Activated T-helper 9 cell treated with anti-CD3 and anti-CD28 coated beads, Interleukin-2, amount 50 U/mL, for 16 hours (primary cell): Measurements from ENCODE around the gene PAK5.

Experiments
- DNase-seq: peaks from one replicate; pipeline ENCODE4 v3.0.0-alpha.2; 2020; ENCODE audit warnings: low read depth

PAK5 gene

DNA sequence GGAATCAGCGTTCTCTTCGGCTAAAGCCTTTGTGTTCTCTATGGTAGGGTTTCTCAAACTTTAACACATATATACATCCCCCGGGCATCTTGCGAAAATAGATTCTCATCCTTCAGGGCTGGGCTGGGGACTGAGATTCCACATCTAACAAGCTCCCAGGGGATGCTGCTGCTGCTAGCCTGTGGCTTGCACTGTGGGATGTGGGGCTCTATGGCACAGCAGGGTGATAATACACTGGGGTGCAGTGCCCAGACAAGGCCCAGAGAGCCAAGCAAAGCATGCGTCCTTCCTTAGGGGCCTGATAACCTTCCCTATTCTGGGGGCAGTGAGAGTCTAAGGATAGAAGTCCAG, 222.4 kb downstream of the PAK5 start:
- no peak for DNase-seq

DNA sequence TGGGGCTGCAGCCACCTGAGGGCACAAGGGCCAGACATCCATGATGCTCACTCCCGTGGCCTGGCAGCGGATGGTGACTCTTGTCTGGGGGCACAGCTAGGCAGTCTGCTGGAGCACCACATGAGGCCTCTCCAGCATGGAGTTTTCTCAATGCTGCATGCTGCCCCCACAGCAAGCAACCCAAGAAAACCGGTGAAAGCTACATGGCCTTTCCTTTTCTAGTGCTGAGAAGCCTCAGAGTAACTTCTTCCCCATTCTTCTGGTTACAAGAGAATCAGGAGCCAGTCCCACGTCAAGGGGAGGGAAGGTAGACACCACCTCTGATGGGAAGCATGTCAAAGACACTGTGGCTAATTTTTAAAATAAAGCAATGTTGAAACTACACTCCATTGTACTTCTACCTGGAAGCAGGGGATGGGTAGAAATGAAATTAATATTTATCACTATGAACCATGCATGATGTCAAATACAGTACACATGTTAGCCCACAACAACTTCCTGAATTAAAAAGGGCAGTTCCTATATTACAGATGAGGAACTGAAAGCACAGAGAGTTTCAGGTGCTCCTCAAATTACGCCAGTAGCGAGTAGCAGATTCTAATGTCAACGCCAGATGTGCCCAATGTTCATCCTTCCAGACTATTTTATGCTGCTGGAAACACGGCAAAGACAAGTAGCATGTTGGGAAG, 223.0 kb downstream of the PAK5 start:
- no peak for DNase-seq

DNA sequence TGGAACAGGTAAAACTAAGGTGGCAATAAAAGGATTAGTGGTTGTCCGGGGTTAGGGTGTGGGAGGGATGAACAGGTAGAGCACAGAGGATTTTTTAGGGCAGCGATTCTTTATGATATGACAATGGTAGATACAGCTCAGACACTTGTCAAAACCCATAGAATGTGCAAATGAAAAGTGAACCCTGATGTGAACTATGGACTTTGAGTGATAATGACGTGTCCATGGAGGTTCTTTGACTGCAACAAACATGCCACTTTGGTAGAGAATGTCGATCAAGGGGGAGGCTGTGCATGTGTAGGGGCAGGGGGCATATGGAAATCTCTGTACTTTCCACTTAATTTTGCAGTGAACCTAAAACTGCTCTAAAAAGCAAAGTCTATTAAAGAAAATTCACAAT, 223.8 kb downstream of the PAK5 start:
- no peak for DNase-seq

DNA sequence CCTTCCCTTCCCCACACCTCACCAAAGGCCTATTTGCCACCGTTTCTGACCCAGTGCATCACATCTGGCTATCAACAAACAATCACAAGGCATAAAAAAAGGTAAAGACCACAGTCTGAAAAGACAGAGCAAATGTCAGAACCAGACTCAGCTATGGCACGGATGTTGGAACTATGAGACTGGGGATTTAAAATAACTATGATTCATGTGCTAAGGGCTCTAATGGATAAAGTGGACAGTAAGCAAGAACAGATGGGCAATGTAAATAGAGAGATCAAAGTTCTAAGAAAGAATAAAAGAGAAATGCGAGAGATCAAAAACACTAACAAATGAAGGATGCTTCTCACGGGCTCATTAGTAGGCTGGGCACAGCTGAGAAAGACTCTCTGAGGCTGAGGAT, 225.0 kb downstream of the PAK5 start:
- DNase-seq = no peak

DNA sequence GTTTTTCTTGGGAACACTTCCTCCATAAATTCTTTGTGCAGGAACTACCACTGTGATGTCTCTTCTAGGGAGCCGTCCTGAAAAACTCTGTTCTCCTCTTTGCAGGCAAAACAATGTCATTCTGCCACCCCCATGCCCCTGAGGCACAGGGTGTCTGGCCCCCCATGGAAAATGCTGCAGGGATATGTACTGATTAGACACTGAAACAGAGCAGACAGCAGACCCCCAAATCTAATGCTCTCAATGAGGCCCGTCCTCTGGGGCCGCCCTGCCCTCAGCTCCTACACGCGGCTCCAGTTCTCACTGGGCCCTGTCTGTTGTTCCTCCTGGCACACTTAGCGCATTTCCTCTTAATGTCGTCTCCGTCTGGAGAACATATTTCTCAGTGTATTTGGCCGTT, 227.0 kb downstream of the PAK5 start:
- DNase-seq = no peak

DNA sequence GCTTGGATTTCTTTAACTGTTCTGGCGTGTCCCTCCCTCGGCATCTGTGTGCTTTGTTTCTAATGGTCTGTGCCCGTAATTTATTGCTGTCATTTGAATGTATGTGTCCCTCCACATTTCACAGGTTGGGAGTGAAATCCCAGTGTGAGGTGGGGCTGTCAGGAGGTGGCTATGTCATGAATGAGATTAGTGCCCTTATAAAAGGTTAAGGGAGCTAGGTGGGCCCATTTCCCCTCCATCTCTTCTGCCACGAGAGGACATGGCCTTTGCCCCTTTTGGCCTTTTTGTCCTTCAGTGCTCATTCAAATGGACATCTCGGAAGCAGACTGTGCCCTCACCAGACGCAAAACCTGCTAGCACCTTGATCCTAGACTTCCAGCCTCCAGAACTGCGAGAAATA, 228.2 kb downstream of the PAK5 start:
- DNase-seq = no peak

DNA sequence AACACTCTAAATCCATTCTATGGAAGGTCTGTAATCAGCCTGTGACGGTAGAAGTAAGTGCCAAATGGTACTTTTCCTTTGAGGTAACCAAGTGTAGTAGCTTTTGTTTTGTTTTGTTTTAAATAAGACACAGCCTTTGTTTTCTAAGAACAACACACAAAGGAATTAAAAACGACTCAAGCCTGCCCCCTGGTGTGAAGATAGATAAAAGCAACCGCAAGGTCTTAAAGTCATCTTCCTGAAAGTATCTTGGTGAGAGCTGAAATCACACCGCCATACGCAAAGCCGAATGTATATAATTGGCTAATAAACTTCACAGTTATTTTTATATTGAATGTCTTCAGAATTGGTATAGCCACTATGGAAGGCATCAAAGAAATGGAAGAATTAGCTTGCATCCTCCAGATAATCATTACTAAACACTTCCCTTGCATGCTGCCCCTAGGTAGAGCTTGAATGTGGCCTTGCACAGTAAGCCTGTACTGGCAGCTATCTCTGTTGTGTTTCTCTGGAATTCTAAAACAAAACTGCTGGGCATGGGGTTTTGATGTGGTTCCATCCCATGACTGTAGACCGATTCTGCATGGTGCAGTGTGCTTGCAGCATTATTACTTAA, 228.9 kb downstream of the PAK5 start:
- no peak for DNase-seq

DNA sequence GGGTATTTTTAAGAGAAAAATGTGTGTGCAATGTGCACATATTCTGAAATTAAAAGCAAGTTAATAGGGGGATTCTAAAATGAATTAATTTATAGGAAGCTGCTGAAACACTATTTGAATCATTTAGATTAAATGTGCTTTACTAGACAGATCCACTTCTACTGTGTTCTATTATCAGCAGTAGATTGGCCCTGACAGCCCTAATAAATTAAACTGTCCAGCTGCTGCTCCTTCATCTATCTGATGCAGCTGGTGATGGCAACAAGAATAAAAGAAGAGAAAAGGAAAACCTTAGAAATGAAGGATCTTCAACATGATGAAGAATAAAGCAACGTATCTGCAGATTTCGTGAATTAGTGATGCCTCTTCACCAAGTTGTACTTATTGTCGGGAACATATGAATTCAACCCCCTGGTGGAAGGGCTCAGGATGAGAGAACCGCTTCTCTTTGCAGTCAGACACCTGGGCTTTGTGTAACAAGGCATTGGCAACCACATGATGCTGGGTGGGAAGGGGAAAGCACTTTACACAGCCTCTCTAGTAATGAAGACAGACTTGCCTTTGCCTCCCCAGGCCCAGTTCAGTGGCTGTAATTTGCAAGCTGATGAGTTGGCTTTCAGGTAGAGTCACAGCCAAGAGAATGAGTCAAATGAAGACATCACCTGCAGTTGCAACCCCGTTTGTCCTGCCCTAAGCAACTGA, 230.1 kb downstream of the PAK5 start:
- DNase-seq = no peak

DNA sequence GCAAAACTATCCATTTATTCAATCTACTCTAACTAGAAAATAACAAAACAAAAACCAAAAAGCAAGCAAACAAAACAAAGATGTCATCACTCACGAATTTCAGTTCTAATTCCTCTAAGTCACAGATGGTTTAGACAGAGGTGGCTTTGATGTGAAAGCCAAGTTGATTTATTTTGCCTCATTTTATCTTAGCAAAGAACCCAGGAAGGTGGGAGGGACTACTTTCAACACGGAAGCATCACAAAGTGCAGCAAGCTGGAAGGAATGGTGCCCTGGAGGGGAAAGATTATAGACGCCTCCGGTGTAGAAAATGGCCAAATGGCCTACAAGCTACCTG, 236.1 kb downstream of the PAK5 start:
- DNase-seq = no peak

DNA sequence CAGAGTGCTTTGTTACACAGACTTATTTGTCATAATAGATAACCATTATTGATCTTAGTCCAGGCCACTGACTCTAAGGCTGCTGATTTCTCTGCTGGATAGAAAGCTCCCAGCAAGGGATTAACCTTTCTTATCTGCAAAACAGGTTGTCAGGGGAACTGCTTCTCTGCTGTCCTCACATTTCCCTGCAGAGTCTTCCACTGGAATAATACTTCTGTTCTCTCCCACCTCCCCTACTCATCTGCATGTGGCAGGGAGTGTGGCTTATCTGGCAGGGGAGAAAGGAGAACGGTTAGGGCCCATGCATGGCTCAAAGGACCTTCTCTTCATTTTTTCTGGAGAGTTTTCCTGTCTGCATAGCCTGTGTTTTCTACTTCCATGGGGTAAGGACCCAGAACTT, 238.3 kb downstream of the PAK5 start:
- DNase-seq = no peak

DNA sequence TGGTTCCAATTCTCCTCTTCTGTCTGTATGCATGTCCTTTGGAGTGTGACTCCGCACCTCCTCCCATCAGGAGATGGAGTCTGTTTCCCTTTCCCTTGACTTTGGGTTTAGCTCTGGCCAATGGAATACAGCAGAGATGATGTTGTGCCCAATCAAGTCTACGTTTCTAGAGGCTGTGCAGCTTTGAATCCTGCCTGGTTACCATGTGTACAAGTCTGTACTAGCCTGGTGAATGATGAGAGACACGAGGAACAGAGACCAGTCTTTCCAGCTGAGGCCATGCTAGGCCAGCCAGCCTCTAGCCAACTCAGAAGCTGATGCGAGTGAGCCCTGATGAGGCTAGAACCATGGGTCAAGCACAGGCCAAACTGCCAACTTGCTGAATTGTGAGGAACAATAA, 241.3 kb downstream of the PAK5 start:
- DNase-seq = no peak

DNA sequence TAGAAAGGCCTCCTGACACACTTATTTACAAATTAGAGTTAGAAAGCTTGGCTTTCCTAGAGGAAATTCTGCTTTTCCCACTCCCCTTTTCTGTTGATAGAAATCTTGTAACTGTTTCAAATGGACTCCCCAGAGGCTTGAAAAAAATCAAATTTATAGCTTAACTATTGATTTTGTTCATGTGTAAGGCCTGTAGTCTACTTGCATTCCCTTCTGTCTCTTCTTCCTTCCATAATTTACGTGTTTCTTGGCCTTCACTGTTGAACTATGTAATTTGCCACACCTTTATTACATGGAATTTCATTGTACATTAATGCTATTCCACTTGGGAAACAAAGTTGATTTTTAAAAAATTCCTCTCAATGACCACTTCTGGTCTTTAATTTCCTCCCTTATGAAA, 243.1 kb downstream of the PAK5 start:
- DNase-seq = no peak

DNA sequence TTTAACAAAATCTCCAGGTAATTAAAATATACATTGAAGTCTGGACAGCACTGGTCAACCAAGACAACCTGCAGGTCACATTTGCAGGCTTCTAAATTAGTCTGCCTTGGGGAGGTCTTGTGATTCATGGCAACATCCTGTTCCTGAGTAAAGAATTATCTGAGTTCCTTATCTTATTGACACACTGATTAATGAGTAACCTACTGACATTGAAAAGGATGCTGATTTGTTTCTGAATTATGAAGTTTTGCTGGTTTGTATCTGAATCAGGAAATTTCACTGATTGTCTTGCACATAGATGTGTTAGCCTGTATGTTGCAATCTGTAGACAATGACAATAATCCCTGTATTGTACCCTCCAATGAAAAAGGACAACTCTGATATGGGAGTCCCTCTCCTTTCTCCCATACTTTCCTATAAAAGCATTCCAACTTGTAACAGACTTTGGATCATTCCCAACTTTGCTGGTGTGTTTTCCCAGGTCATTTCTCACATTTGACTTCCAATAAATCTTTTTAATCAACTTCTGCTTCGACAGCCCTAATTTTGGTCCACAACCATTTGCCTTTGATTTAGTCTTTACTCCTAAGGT, 244.5 kb downstream of the PAK5 start:
- no peak for DNase-seq

DNA sequence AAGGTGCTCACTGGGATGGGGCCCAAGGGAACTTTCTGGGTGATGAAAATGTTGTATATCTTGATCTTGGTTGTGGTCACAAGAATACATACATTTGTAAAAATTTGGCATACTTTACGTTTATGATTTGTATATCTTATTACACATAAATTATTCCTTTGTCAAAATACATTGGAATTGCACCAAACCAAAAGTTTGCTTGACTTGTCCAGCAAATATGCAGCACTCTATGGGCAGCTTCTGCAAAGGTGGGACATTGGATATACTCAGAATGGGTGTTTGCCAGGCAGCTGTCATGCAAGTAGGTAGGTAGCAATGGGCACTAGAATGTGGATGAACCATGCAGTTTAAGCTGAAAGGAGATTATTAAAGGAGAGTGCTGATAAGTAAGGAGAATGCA, 246.5 kb downstream of the PAK5 start:
- DNase-seq = no peak

DNA sequence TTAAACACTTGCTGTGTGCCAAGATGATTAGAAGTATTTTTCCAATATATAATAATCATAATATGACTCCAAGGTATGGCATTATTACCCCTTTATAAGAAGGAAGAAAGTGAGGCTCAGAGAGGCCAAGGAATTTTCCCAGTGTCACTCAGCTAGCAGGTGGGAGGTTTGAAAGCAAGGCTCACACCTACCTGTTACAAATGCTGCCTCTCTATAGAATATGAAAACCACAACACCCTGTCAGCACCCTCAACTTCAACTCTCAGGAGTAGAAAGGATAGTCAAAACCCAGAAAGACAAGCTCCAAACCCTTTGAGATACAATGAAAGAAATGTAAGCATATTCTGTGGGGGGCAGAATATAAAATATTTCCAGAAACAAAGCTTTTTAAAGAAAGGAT, 247.8 kb downstream of the PAK5 start:
- no peak for DNase-seq

DNA sequence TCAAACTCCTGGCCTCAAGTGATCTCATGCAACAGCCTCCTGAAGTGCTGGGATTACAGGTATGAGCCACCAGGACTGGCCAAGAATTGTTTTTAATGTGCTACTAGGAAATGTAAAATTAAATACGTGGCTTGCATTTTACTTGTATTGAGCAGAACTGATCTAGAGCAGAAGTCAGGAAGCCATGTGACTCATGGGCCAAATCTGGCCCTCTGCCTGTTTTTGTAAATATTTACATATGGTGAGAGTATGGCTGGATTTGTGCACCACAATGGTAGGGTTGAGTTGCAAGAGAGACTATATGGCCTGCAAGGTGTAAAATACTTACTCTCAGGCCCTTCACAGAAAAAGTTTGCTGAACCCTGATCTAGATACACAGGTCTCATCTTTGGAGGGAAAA, 248.7 kb downstream of the PAK5 start:
- DNase-seq = no peak

DNA sequence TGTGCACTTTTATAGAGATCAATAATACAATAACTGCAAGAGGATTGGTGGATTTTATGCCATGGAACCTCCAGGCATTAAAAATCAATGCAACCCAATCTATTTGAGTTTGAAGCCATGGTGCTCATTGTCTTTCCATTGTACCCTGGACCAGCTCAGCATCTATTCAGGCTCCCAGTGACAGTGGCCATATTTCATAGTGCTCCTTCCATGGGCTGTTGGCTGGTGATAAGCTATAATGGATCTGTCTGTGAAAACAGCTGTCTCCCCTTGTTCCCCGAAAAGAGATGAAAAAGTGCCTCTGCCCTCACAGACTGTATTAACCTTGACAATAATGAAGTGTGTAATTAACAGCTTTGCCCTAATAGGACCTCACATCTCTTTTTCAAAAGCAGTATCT, 250.2 kb downstream of the PAK5 start:
- DNase-seq = no peak

DNA sequence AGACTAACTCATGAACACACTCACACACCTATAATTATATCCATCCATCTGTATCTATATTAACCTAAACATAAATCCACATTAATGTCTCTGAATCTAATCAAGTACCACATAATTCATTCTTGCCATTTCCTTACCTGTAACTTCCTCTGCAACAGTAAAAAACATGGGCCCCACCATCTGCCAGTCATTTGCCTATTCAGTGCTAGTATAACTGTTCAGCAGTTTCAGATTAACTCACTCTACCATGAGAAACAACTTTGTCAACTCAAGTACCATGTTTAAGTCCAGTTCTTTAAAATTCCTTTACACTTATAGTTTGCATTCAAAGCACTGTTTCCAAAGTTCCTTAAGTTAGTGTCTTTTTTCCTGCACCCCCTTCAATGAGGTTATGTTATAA, 255.7 kb downstream of the PAK5 start:
- DNase-seq = no peak

DNA sequence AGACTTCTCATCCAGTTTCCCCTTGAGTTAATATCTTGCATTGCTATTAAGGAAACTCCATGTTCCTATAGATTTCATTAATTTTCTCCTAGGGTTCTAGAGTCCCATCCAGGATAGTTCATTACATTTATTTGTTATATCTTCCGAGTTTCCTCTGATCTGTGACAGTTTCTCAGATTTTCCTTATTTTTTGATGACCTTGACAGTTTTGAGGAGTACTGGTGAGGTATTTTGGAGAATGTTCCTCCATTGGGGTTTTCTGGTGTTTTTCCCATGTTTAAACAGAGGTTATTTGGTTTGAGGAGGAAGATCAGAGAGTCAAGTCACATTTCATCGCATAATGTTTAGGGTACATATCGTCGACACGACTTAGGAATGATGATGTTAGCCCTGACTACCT, 256.7 kb downstream of the PAK5 start:
- DNase-seq = no peak

DNA sequence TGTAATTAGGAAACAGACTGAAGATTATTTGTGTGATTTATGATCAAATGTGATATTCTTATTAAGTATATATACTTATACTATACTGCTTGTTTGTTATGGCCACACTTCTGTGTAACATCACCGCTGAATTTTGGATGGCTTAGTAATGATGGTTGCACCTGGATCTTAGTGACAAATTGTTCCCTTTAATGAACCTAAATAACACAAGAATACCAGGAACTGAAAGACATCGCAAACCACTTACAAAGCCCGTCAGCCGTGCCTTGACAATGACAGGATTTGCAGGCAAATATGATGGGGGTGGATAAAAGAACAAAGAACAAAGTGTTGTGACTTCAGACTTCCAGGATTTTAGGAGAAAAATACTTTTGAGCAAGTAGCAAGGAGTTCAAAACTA, 257.4 kb downstream of the PAK5 start:
- no peak for DNase-seq

DNA sequence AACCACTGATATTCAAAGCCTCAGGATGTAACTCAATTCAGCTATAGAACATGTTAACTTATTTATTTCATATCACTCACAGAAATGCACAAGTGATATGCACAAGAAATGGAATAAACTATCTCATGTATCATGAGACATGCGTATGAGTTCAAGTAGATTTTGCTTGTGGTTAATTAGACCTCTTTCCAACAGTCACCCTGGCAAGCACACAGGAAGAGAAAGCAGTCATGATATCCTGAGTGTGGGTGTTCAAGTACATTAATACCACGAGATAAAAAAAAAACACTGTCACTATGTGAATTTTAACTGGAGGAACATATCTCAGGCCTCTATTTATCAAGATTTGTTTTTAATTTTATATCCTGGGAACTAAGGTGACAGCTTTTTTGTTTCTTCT, 260.3 kb downstream of the PAK5 start:
- no peak for DNase-seq

DNA sequence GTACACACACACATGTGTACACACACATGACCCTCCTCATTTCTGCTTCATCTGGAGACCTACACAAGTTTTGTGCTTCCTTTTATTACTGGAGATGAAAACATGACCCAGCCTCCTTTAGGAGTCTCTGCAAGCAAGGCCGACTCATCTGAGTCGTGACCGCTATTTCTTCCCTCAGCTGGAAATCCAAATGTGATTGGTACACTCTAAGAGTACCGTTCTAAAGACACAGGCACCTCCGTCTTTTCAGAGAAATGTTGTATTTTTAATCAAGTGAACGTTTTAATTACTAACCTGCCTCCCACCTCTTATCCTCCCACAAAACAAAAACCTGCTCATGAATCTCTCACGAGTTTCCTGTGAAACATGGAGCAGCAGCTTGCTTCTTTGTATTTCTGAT, 261.5 kb downstream of the PAK5 start:
- no peak for DNase-seq

DNA sequence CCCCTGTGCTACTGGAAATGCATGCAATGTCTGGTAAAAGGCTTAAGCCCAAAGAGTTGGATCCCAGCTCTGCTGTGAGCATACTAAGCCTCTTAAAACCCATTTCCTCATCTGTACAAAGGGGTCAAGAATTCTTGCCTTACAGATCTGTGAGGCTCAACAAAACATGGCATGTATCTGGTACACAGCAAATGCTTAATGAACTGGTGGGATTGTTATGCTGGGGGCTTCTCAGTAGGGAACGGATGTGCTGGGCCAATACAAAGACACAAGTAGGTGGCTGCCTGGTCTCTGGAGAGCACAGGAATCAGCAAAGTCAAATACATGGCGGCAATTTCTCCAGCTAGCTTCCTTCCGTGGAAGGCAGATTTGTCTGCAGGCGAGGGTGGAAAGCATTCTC, 262.2 kb downstream of the PAK5 start:
- DNase-seq = no peak

DNA sequence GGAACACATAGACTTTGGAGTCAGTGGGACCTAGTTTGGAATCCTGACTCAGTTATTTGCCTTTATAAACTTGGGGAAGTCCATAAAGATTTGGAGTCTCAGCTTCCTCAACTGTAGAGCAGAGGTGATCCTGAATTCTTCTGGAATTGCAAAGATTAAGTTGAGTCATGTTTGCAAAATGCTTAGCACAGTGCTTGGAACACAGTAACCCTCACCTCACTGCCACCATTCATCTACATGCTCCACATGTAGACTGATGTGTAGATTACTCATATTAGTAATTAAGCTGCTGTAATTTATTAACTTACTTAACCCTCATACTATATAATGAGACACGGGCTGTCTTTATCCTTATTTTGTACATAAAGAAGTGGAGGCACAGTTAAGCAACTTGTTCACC, 263.0 kb downstream of the PAK5 start:
- no peak for DNase-seq
